Caco-2 (cell line): ENCODE measurements around the gene SCN4A. TPM values are rescaled to one million over a fixed set of nuclear protein-coding genes. Genes with fewer than 3 reads are reported as not detected.
"Not testable (repeated sequence)": the region's sequence is repeated elsewhere in the genome, so short reads cannot be mapped to it uniquely, and the experiment has no call there.

Experiments used
- BruUV-seq: library from RNA; stranded (reverse); fragments of 400-500 nt; replicated peaks from 2 replicates; lab custom pipeline; 2021; lab: Mats Ljungman, UMichigan
- CTCF ChIA-PET: fragments of 300-600 bp; sonication (Branson Sonifier 250); formaldehyde crosslinking; loops from one replicate; lab custom pipeline; 2022; ENCODE audit warnings: antibody characterized with exemption; lab: Charles Lee
- POLR2A ChIA-PET: fragments of 300-600 bp; sonication (Branson Sonifier 250); formaldehyde crosslinking; loops from one replicate; lab custom pipeline; 2022; ENCODE audit warnings: antibody characterized with exemption; lab: Charles Lee
- DNase-seq, 2 experiments: peaks; one replicate each; pipeline versions ENCODE4 v3.0.0 to v3.0.0-alpha.2; 2020 to 2022
- H3K27me3 ChIP-seq: replicated peaks from 2 replicates; pipeline ENCODE4 v1.6.0; 2011; ENCODE audit warnings: low read length; ENCODE audit not compliant: control insufficient read depth, insufficient read depth
- H3K36me3 ChIP-seq: 2 replicates; pipeline ENCODE4 v1.5.1; 2011; ENCODE audit warnings: low read length; ENCODE audit not compliant: control insufficient read depth, insufficient read depth
- H3K4me1 ChIP-seq: fragments of 250-450 bp; sonication (Bioruptor Pico); 2 replicates; pipeline ENCODE4 v1.5.1; 2020; ENCODE audit warnings: mild to moderate bottlenecking
- H3K4me3 ChIP-seq: 2 replicates; pipeline ENCODE4 v1.5.1; 2011; ENCODE audit warnings: low read depth, mild to moderate bottlenecking, control low read depth, low read length
- H3K9me3 ChIP-seq: fragments of 250-450 bp; sonication (Bioruptor Pico); 2 replicates; pipeline ENCODE4 v1.5.1; 2020; ENCODE audit warnings: mild to moderate bottlenecking, moderate library complexity
- H3K27ac Mint-ChIP-seq: one replicate; pipeline ENCODE4 v1.8.0; 2022; ENCODE audit warnings: mixed read lengths; ENCODE audit not compliant: unreplicated experiment
- H3K27me3 Mint-ChIP-seq: one replicate; pipeline ENCODE4 v1.8.0; 2022; ENCODE audit warnings: mixed read lengths; ENCODE audit not compliant: insufficient read depth, unreplicated experiment
- H3K36me3 Mint-ChIP-seq: one replicate; pipeline ENCODE4 v1.8.0; 2022; ENCODE audit warnings: mild to moderate bottlenecking, mixed read lengths; ENCODE audit not compliant: insufficient read depth, unreplicated experiment
- H3K4me1 Mint-ChIP-seq: one replicate; pipeline ENCODE4 v1.8.0; 2022; ENCODE audit warnings: low read depth, mixed read lengths; ENCODE audit not compliant: unreplicated experiment
- H3K4me3 Mint-ChIP-seq: one replicate; pipeline ENCODE4 v1.8.0; 2022; ENCODE audit warnings: mild to moderate bottlenecking, moderate library complexity, mixed read lengths; ENCODE audit not compliant: unreplicated experiment
- H3K9me3 Mint-ChIP-seq: one replicate; pipeline ENCODE4 v1.8.0; 2022; ENCODE audit warnings: mixed read lengths; ENCODE audit not compliant: unreplicated experiment
- intact Hi-C: fragments of 100-400 bp; cut with micrococcal nuclease; formaldehyde crosslinking; loops from one replicate; pipeline ENCODE4 v1.10.0; 2022; ENCODE audit not compliant: unreplicated experiment
- total RNA-seq: library from RNA; stranded (reverse); gene quantifications from 2 replicates; pipeline ENCODE4 v1.2.3, GENCODE V29; 2022
- TF ChIP-seq, protein P1 (sequence below), 2 experiments: fragments of 200-600 bp in 1 of 2; IDR thresholded peaks; 1 replicate in 1 of 2; 2 replicates in 1 of 2; pipeline versions ENCODE4 v1.5.1 to v1.8.0; 2011 to 2022; ENCODE audit warnings: antibody characterized with exemption in 1 of 2, control low read depth in 1 of 2, inconsistent platforms in 1 of 2, low read depth in 1 of 2, low read length in 1 of 2, mild to moderate bottlenecking in 1 of 2, moderate library complexity in 1 of 2; ENCODE audit not compliant: insufficient read depth in 1 of 2, severe bottlenecking in 1 of 2, unreplicated experiment in 1 of 2

SCN4A gene
- total RNA-seq, 1 experiment from 2014 or later = not detected

DNA sequence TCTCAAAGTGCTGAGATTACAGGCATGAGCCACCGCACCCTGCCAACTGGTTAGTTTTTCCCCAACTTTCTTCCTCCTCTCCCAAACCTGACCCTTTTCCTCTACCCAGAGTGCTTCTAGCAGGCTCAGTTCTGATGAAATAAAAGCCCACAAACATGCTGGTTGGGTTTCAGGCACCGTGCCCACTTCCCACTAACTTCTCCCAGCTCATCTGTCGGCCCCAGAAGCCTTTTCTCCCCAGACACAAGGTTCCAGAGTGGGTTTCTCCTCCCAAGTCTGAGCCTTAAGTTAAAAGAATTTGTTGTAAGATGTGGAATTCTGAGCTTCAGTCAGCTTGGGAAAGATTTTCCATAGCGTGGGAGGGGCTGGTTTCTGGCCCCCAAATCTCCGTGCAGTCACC, 11.5 kb upstream of the SCN4A start:
- H3K27me3 ChIP-seq = no peaks in the 10 kb centered on the region
- BruUV-seq = no TSS peak
- H3K27me3 Mint-ChIP-seq = no peaks in the 10 kb centered on the region
- H3K36me3 Mint-ChIP-seq = no peaks in the 10 kb centered on the region
- H3K9me3 ChIP-seq = peaks cover 5% of the 10 kb centered on the region; the same call in 1 of the 2 replicates
- POLR2A ChIA-PET = interaction anchor here (0.6 kb wide), 1 partner anchor 99 kb away, joined by 3 read pairs; no protein-coding TSS in a partner anchor
- TF ChIP-seq, protein P1, sequence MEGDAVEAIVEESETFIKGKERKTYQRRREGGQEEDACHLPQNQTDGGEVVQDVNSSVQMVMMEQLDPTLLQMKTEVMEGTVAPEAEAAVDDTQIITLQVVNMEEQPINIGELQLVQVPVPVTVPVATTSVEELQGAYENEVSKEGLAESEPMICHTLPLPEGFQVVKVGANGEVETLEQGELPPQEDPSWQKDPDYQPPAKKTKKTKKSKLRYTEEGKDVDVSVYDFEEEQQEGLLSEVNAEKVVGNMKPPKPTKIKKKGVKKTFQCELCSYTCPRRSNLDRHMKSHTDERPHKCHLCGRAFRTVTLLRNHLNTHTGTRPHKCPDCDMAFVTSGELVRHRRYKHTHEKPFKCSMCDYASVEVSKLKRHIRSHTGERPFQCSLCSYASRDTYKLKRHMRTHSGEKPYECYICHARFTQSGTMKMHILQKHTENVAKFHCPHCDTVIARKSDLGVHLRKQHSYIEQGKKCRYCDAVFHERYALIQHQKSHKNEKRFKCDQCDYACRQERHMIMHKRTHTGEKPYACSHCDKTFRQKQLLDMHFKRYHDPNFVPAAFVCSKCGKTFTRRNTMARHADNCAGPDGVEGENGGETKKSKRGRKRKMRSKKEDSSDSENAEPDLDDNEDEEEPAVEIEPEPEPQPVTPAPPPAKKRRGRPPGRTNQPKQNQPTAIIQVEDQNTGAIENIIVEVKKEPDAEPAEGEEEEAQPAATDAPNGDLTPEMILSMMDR (IDR thresholded peaks at IDR 0.05; ENCODE audit: insufficient read depth in 1 of 2, low read depth in 1 of 2, low read length in 1 of 2, severe bottlenecking in 1 of 2, unreplicated experiment in 1 of 2) = no peak
- intact Hi-C loops = no loop called here
- no peak overlapping the region for H3K4me3 Mint-ChIP-seq
- H3K4me1 ChIP-seq = peaks cover 9% of the 10 kb centered on the region; the same call in 1 of the 2 replicates
- H3K36me3 ChIP-seq = no peaks in the 10 kb centered on the region
- H3K27ac Mint-ChIP-seq = no peak overlapping the region
- CTCF ChIA-PET = interaction anchor here (1.0 to 1.2 kb wide), 2 partner anchors 136 to 149 kb away, joined by 3 read pairs; no protein-coding TSS in a partner anchor
- H3K4me1 Mint-ChIP-seq = no peaks in the 10 kb centered on the region
- DNase-seq = no peak
- no peaks in the 10 kb centered on the region for H3K9me3 Mint-ChIP-seq
- H3K4me3 ChIP-seq = no peak overlapping the region

GRCh38 chr17:63983320-63983719, 10.6 kb upstream of the SCN4A start:
- POLR2A ChIA-PET = no interaction called here
- Mint-ChIP-seq H3K27ac (no peak overlapping the region), H3K36me3 (no peaks in the 10 kb centered on the region), H3K4me1 (no peaks in the 10 kb centered on the region), H3K4me3 (no peak overlapping the region), H3K27me3 (no peaks in the 10 kb centered on the region), H3K9me3 (no peaks in the 10 kb centered on the region)
- no peak for DNase-seq
- intact Hi-C loops = no loop called here
- no peaks in the 10 kb centered on the region for H3K27me3 ChIP-seq
- H3K36me3 ChIP-seq = no peaks in the 10 kb centered on the region
- no TSS peak for BruUV-seq
- peaks cover 9% of the 10 kb centered on the region; the same call in 1 of the 2 replicates for H3K4me1 ChIP-seq
- CTCF ChIA-PET = interaction anchor here (0.8 kb wide), 1 partner anchor 12 kb away, joined by 3 read pairs; no protein-coding TSS in a partner anchor
- H3K9me3 ChIP-seq = peaks cover 5% of the 10 kb centered on the region; the same call in 1 of the 2 replicates
- TF ChIP-seq, protein P1 (IDR thresholded peaks at IDR 0.05; ENCODE audit: insufficient read depth in 1 of 2, low read depth in 1 of 2, low read length in 1 of 2, severe bottlenecking in 1 of 2, unreplicated experiment in 1 of 2) = no peak
- no peak overlapping the region for H3K4me3 ChIP-seq

DNA sequence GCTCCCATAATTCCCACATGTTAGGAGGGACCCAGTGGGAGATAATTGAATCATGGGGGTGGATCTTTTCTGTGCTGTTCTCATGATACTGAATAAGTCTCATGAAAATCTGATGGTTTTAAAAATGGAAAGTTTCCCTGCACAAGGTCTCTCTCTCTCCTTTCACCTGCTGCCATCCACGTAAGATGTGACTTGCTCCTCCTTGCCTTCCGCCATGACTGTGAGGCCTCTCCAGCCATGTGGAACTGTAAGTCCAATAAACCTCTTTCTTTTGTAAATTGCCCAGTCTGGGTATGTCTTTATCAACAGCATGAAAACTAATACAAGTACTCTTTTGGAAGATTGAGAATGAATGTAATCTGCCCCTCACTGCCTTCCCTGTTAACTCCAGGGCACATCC, 9.9 kb upstream of the SCN4A start:
- H3K36me3 ChIP-seq, H3K4me3 Mint-ChIP-seq, H3K9me3 ChIP-seq, H3K9me3 Mint-ChIP-seq, H3K36me3 Mint-ChIP-seq, intact Hi-C loops, H3K27ac Mint-ChIP-seq, H3K4me1 ChIP-seq, DNase-seq, H3K4me3 ChIP-seq, H3K27me3 Mint-ChIP-seq, H3K4me1 Mint-ChIP-seq, H3K27me3 ChIP-seq, BruUV-seq: not testable (repeated sequence)
- POLR2A ChIA-PET = interaction anchor here (0.5 kb wide), 1 partner anchor 1067 kb away, joined by 3 read pairs; no protein-coding TSS in a partner anchor
- CTCF ChIA-PET = interaction anchor here (0.8 kb wide), 1 partner anchor 12 kb away, joined by 3 read pairs; no protein-coding TSS in a partner anchor
